Measurements from ENCODE around the gene FUNDC2. TPM values are rescaled to one million over a fixed set of nuclear protein-coding genes. Genes with fewer than 3 reads are reported as not detected.

The FUNDC2 gene, protein sequence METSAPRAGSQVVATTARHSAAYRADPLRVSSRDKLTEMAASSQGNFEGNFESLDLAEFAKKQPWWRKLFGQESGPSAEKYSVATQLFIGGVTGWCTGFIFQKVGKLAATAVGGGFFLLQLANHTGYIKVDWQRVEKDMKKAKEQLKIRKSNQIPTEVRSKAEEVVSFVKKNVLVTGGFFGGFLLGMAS
- total RNA-seq = 100 to 1,000 TPM; 114 to 124 (median 116) TPM

DNA sequence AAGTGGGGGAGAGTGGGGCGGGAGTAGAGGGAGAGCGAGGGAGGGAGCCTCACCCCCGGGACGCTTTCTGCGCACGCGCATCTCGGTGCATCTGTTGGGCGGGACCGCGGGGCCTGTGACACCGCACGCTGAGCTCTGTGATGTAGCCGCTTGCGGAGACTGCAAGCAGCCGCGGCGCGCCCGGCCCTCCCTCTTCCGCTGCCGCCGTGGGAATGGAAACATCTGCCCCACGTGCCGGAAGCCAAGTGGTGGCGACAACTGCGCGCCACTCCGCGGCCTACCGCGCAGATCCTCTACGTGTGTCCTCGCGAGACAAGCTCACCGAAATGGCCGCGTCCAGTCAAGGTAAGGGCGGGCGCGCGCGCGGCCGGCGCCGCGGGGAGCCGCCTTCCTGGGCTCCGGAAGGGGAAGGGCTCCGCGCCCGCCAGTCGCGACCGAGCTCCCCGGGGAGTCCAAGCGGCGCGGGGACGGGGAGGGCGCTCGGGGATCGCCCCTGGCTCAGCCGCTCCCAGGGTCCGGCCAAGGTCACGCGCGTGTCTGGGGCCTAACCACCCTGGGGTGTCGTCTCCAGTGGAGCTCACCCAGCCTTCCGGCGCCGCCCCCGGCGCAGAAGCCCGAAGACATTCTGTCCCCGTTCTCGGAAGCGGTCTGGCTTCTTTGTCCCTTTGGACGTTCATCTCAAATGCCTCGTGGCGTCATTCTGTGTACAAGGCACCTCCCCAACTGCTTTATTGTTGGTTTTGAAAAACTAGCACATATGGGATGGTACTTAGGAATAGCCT, at the start of gene FUNDC2:
TSS of gene FUNDC2 (plus strand) at position 118 of the 782 bp plus-strand sequence. CDS start at position 213, 95 bp downstream.
- peaks cover 5% of the 10 kb centered on the region for H3K36me3 Mint-ChIP-seq (ENCODE audit: insufficient read depth)
- DNase-seq (peak; percentile 91), ATAC-seq (peak; percentile 90 to 94)
- H3K9me3 Mint-ChIP-seq = no peaks in the 10 kb centered on the region
- H3K27me3 Mint-ChIP-seq (ENCODE audit: low read depth) = no peaks in the 10 kb centered on the region
- H3K4me3 Mint-ChIP-seq = peak within 1 kb of the TSS; percentile 89
- peaks cover 21% of the 10 kb centered on the region for H3K4me1 Mint-ChIP-seq (ENCODE audit: low read depth)

DNA sequence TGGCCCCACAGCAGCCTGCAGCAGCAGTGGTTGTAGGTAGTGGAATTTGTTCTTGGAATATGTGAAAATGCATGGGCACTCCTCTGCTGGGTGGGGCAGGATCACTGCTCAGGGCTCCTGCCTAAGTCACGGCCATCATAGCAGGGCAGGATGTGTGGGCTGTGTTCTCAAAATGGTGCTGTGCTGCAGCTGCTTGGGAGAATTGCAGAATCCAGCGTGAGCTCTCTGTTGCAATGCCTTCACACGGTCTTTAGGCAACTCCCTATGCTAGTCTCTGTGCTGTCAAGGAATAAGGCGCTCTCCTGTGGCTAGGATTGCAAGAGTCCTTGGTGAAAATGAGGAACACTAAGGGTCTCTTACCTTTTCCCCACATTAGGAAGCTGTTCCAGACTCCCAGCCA, 47.0 kb upstream of the FUNDC2 start:
- DNase-seq (no peak), ATAC-seq (no peak)
- peaks cover 7% of the 10 kb centered on the region for H3K4me1 Mint-ChIP-seq (ENCODE audit: low read depth)
- no peaks in the 10 kb centered on the region for H3K27me3 Mint-ChIP-seq (ENCODE audit: low read depth)
- H3K9me3 Mint-ChIP-seq = no peaks in the 10 kb centered on the region
- H3K36me3 Mint-ChIP-seq (ENCODE audit: insufficient read depth) = no peaks in the 10 kb centered on the region
- H3K4me3 Mint-ChIP-seq = no peak overlapping the region

DNA sequence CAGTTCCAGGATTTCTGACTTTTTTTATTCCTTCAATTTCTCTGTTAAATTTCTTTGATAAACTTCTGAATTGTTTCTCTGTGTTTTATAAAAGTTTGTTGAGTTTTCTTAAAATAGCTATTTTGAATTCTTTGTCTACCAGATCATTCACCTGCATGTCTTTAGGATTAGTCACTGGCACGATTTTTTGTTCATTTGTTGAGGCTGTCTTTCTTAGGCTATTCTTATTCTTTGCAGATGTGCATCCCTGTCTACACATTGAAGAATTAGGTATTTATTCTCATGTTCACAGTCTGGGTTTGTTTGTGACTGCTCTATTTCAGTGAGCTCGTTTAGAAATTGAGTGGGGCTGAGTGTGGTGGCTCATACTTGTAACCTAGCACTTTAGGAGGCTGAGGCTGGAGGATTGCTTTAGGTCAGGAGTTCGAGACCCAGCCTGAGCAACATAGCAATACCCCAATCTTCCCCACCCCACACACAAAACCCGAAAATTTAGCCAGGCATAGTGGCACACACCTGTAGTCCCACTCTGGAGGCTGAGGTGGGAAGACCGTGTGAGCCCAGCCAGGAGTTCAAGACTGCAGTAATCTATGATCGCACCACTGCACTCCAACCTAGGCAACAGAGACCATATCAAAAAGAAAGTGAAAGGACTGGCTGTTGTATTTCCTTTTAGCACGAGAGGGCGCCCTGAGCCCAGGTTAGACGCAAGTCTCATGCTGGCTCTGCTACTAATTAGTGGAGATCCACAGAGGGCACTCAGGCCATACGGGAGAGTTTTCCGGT, 46.1 kb upstream of the FUNDC2 start:
- DNase-seq (peak; percentile 70), ATAC-seq (peak; percentile 95 to 98)
- Mint-ChIP-seq H3K36me3 (ENCODE audit: insufficient read depth) (no peaks in the 10 kb centered on the region), H3K4me1 (ENCODE audit: low read depth) (peaks cover 7% of the 10 kb centered on the region), H3K27me3 (ENCODE audit: low read depth) (no peaks in the 10 kb centered on the region), H3K9me3 (no peaks in the 10 kb centered on the region), H3K4me3 (peak overlapping the region; percentile 74)

DNA sequence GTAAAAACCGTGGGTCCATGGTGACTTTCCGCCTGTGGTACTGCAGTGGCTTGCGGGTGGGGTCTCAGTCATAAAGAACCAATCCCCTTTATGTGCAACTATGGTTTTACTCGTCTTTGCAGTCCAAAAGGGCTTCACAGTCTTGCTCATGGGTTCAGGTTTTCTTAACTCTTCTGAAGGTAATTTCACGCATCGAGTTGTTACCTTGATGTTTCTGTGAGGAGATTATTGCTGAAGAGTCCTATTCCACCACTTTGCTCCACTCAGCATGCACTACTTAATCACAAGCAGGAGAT, 45.6 kb upstream of the FUNDC2 start:
- Mint-ChIP-seq H3K4me3 (no peak overlapping the region), H3K4me1 (ENCODE audit: low read depth) (peaks cover 7% of the 10 kb centered on the region), H3K36me3 (ENCODE audit: insufficient read depth) (no peaks in the 10 kb centered on the region), H3K27me3 (ENCODE audit: low read depth) (no peaks in the 10 kb centered on the region), H3K9me3 (no peaks in the 10 kb centered on the region)
- DNase-seq = no peak
- no peak for ATAC-seq

DNA sequence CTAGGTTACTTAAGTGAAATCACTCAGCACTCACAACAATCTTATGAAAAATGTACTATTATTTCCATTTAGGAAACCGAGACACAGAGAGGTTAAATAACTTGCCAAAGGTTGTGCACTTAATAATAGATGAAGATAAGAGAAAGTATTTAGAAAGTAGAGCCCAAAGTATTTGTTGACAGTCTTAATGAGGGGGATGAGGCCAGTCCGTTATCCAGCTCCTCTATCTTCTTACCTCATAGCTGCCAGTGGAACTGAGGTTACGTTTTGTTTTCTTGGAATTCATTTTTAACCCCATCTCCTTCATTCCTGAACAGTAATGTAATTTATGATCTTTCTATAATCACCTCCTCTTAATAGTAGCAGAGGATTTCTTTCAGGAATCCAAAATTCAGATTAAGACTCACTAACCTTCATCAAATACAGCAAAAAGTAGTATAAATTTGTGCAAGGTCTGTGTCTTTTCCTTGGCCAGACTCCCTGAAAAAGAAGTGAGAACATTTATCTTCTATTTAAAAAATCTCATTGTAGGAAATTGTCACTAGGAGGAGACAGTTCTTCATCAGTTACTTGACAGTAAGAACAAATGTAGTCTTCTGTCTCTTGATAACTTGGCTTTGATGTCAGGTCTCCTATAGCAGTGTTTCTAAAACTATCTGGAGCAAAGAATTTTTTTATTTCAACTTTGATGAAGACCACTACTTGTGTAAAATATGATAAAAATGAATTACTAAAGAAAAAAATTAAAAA, 39.6 kb upstream of the FUNDC2 start:
- no peaks in the 10 kb centered on the region for H3K9me3 Mint-ChIP-seq
- peaks cover 15% of the 10 kb centered on the region for H3K4me1 Mint-ChIP-seq (ENCODE audit: low read depth)
- H3K4me3 Mint-ChIP-seq = no peak overlapping the region
- no peaks in the 10 kb centered on the region for H3K36me3 Mint-ChIP-seq (ENCODE audit: insufficient read depth)
- ATAC-seq = no peak
- no peak for DNase-seq
- H3K27me3 Mint-ChIP-seq (ENCODE audit: low read depth) = no peaks in the 10 kb centered on the region

DNA sequence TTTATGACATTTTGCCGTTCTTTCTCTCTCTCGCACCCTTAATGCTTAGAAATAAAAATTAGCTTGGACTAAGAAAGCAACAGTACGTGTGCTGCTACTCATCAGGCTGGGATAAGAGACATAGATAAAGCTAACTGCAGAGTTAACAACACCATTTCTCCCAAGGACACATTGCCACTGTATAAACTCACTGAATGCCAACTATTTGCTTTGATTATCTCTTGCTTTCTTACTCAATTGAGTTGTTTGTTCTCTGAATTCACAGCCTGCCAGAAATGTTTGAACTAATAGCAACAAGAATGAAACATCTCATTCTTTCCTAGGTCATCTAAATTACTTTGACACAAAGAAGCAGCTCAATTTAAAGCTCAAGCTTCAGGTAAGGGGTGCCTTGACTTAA, 38.7 kb upstream of the FUNDC2 start:
- H3K36me3 Mint-ChIP-seq (ENCODE audit: insufficient read depth) = no peaks in the 10 kb centered on the region
- H3K27me3 Mint-ChIP-seq (ENCODE audit: low read depth) = no peaks in the 10 kb centered on the region
- DNase-seq (no peak), ATAC-seq (no peak)
- H3K9me3 Mint-ChIP-seq = no peaks in the 10 kb centered on the region
- peaks cover 16% of the 10 kb centered on the region for H3K4me1 Mint-ChIP-seq (ENCODE audit: low read depth)
- no peak overlapping the region for H3K4me3 Mint-ChIP-seq

DNA sequence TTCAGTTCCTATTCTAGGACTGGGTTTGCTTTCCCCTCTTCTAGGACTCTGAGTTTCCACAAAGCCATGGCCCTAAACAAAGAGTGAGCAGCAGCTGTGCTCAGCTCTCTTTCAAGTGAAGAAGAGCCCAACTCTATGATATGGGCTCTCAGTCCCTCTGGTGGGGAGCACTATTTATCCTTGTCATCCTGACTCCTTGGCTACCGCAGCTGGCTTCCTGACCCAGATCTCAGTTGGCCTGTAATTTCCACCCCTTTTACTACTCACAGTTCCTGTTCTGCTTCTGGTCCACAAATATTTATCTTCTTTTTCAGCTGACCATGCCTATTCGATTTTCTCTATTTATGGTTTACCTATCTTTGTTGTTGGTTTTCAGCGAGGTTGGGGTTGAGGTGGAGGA, 37.9 kb upstream of the FUNDC2 start:
- Mint-ChIP-seq H3K4me3 (no peak overlapping the region), H3K9me3 (no peaks in the 10 kb centered on the region), H3K27me3 (ENCODE audit: low read depth) (no peaks in the 10 kb centered on the region), H3K4me1 (ENCODE audit: low read depth) (peaks cover 16% of the 10 kb centered on the region), H3K36me3 (ENCODE audit: insufficient read depth) (no peaks in the 10 kb centered on the region)
- ATAC-seq = no peak
- no peak for DNase-seq

DNA sequence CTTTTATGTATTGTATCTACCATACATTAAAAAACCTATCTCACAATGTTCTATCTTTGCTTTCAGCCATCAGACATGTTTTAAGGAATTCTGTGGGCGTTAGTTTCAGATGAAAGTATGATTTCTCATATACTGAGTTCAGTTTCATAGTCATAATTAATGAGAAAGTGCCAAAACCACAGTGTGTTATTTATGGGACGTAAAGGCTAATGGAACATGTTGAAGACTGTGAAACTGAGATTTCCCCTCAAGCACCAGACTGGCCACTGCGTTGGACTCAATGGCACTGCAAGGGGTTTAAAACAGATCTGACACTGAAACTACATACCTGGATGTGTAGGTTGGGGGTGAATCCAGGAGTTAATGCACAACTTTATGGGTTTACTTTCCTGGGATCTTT, 36.1 kb upstream of the FUNDC2 start:
- peak; percentile 37 to 67 for ATAC-seq
- no peak for DNase-seq
- peaks cover 16% of the 10 kb centered on the region for H3K4me1 Mint-ChIP-seq (ENCODE audit: low read depth)
- H3K36me3 Mint-ChIP-seq (ENCODE audit: insufficient read depth) = no peaks in the 10 kb centered on the region
- H3K27me3 Mint-ChIP-seq (ENCODE audit: low read depth) = no peaks in the 10 kb centered on the region
- no peaks in the 10 kb centered on the region for H3K9me3 Mint-ChIP-seq
- no peak overlapping the region for H3K4me3 Mint-ChIP-seq

DNA sequence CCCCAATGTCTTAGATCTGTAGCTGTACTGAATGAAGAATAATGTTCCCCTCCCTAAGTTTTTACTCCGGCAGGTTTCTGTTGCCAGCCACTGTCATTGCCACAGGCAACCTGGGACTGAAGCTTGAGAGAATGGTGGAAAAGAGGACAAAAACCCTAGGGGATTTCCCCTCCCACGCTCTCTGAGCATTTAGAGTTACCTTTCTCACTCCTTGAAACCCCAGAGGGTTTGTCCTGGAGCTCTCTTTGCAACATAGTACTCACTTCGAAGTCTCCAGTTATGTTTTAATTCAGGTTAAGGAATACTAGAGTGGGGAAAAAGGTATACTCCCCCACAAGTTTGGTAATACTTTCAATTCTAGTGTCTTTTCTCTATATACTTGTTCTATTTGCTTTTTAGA, 35.6 kb upstream of the FUNDC2 start:
- H3K9me3 Mint-ChIP-seq = no peaks in the 10 kb centered on the region
- H3K4me1 Mint-ChIP-seq (ENCODE audit: low read depth) = peaks cover 16% of the 10 kb centered on the region
- DNase-seq (no peak), ATAC-seq (peak; percentile 59 to 63)
- H3K4me3 Mint-ChIP-seq = peak overlapping the region; percentile 16
- no peaks in the 10 kb centered on the region for H3K36me3 Mint-ChIP-seq (ENCODE audit: insufficient read depth)
- no peaks in the 10 kb centered on the region for H3K27me3 Mint-ChIP-seq (ENCODE audit: low read depth)

DNA sequence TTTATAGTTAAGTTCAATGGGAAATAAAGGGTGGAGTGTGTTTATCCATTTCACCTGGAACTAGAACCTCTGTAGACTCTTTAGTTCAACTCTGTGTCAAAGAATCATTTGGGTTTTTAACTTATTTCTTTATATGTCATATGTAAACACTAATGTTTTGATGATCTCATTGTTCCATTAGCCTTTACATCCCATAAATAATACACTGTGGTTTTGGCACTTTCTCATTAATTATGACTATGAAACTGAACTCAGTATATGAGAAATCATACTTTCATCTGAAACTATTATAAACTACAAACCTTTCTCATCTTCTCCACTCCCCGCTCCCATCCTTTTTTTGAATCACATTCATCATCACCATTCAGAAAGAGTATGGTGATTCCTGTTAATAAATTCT, 35.2 kb upstream of the FUNDC2 start:
- Mint-ChIP-seq H3K4me1 (ENCODE audit: low read depth) (peaks cover 16% of the 10 kb centered on the region), H3K4me3 (no peak overlapping the region), H3K27me3 (ENCODE audit: low read depth) (no peaks in the 10 kb centered on the region), H3K9me3 (no peaks in the 10 kb centered on the region), H3K36me3 (ENCODE audit: insufficient read depth) (no peaks in the 10 kb centered on the region)
- DNase-seq = no peak
- ATAC-seq = peak; percentile 14 to 38

DNA sequence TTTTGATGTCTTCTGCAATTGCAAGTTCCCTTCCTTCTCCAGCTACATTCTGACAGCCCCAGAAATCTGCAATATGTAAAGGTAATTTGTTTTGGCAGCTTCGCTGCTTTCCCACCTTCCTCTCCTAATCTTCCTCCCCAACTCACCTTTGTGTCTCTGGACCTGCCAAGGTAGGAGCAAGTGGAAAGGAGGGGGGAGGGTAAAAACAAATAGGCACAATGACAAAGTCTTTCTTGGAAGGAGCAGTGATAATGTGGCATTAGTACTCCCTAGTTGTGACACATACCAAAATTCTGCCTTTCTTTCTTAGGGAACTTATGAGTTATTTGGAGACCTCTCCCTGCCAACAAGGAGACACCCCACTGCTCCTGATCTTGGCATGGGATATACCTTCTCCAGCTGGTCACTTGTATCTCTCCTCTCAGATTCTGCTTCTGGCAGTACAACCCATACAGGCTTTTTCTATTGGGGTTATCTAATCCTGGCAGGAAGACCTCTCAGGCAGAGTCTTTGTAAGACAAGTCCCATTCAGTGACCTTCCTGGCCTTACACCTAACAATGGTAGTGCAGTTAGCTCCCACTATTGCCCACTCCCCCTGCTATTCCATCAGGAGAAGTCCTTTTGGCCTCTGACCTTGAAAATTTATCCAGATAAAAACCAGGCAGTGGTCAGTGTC, 28.3 kb upstream of the FUNDC2 start:
- no peak overlapping the region for H3K4me3 Mint-ChIP-seq
- H3K27me3 Mint-ChIP-seq (ENCODE audit: low read depth) = no peaks in the 10 kb centered on the region
- ATAC-seq = no peak
- H3K9me3 Mint-ChIP-seq = no peaks in the 10 kb centered on the region
- no peaks in the 10 kb centered on the region for H3K4me1 Mint-ChIP-seq (ENCODE audit: low read depth)
- DNase-seq = no peak
- no peaks in the 10 kb centered on the region for H3K36me3 Mint-ChIP-seq (ENCODE audit: insufficient read depth)

DNA sequence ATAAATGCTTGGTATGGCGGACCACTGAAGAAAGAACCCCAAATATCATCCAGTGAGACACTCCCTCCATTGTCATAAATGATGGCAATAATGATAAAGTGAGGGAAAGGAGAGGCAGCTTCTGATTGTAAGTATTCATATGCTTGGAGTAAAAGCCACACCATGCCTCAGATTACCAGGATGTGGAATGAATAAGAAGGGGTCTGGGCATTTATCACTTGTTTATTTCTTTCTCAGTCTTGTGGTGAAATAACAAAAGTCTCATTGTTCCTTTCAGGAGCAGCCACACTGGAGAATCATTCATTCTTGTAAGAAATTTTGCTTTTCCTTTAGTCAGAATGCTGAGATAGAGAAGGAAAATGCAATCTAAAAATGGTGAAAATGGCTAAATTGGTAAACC, 25.8 kb upstream of the FUNDC2 start:
- no peaks in the 10 kb centered on the region for H3K27me3 Mint-ChIP-seq (ENCODE audit: low read depth)
- no peaks in the 10 kb centered on the region for H3K4me1 Mint-ChIP-seq (ENCODE audit: low read depth)
- no peaks in the 10 kb centered on the region for H3K9me3 Mint-ChIP-seq
- no peak overlapping the region for H3K4me3 Mint-ChIP-seq
- no peak for DNase-seq
- H3K36me3 Mint-ChIP-seq (ENCODE audit: insufficient read depth) = no peaks in the 10 kb centered on the region
- no peak for ATAC-seq

DNA sequence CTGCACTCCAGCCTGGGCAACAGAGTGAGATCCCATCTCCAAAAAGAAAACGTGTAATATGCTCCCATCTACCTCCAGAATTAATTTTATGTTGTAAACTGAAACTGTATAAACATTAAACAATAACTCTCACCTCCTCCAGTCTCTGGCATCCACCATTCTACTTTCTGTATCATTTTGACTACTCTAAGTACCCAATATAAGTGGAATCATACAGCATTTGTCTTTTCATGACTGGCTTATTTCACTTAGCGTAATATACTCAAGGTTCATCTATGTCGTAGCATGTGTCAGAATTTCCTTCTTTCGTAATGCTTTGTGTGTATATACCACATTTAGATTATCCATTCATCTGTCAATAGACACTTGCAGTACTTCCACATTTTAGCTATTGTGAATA, 24.8 kb upstream of the FUNDC2 start:
- H3K36me3 Mint-ChIP-seq (ENCODE audit: insufficient read depth) = no peaks in the 10 kb centered on the region
- H3K9me3 Mint-ChIP-seq = no peaks in the 10 kb centered on the region
- H3K27me3 Mint-ChIP-seq (ENCODE audit: low read depth) = no peaks in the 10 kb centered on the region
- DNase-seq = no peak
- no peak overlapping the region for H3K4me3 Mint-ChIP-seq
- ATAC-seq = peak in 1 of 2 donors; percentile 54
- H3K4me1 Mint-ChIP-seq (ENCODE audit: low read depth) = no peaks in the 10 kb centered on the region

DNA sequence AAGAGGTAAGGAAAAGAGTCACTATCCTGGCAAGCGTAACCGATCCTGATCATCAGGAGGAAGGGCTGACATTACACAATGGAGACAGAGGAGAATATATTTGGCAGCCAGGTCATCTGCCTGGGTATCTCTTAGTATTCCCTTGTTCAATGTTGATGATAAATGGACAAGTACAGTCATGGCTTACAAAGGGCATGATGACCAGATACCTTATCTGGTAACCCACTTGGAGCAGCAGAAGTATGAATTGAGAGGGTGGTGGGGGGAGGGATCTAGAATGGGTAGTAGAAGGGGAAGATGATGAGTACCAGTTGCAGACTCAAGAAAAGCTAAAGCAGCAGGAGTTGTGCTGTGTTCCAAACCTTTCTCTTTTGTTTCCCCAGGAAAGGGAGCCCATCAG, 21.5 kb upstream of the FUNDC2 start:
- Mint-ChIP-seq H3K27me3 (ENCODE audit: low read depth) (no peaks in the 10 kb centered on the region), H3K36me3 (ENCODE audit: insufficient read depth) (no peaks in the 10 kb centered on the region)

More for the DNA sequence above, 21.5 kb upstream of the FUNDC2 start:
- Mint-ChIP-seq H3K4me1 (ENCODE audit: low read depth) (no peaks in the 10 kb centered on the region), H3K9me3 (no peaks in the 10 kb centered on the region), H3K4me3 (no peak overlapping the region)
- DNase-seq (no peak), ATAC-seq (no peak)
